ENCODE measurements around the gene SLC25A34.
"Not testable (repeated sequence)": the region's sequence is repeated elsewhere in the genome, so short reads cannot be mapped to it uniquely, and the experiment has no call there.

The SLC25A34 gene

GRCh38 chr1:15736038-15736891 lies at the start of gene SLC25A34:
Gene SLC25A34 (plus strand): TSS chr1:15736258. CDS start chr1:15736486, 228 bp downstream.
- in situ Hi-C loops (cut with MboI; ENCODE audit: low sequenced_read_pairs): no loop called here

- in situ Hi-C loops (cut with MboI; ENCODE audit: low sequenced_read_pairs): no loop called here
Measured at GRCh38 chr1:15687446-15687845, 48.6 kb upstream of the SLC25A34 start.

- in situ Hi-C loops (cut with MboI; ENCODE audit: low sequenced_read_pairs): no loop called here
Measured at GRCh38 chr1:15690317-15690716, 45.7 kb upstream of the SLC25A34 start.

- in situ Hi-C loops (cut with MboI; ENCODE audit: low sequenced_read_pairs): no loop called here
Measured at GRCh38 chr1:15691434-15692032, 44.5 kb upstream of the SLC25A34 start.

GRCh38 chr1:15692121-15692682 lies 43.9 kb upstream of the SLC25A34 start:
- in situ Hi-C loops (cut with MboI; ENCODE audit: low sequenced_read_pairs): no loop called here

GRCh38 chr1:15693371-15693770 lies 42.7 kb upstream of the SLC25A34 start:
- in situ Hi-C loops (cut with MboI; ENCODE audit: low sequenced_read_pairs): no loop called here

GRCh38 chr1:15696956-15697521 lies 39.0 kb upstream of the SLC25A34 start:
- in situ Hi-C loops (cut with MboI; ENCODE audit: low sequenced_read_pairs): no loop called here

- in situ Hi-C loops (cut with MboI; ENCODE audit: low sequenced_read_pairs): no loop called here
Measured at GRCh38 chr1:15698201-15698600, 37.9 kb upstream of the SLC25A34 start.

GRCh38 chr1:15699321-15699720 lies 36.7 kb upstream of the SLC25A34 start:
- in situ Hi-C loops (cut with MboI; ENCODE audit: low sequenced_read_pairs): not testable (repeated sequence)

GRCh38 chr1:15700508-15700907 lies 35.5 kb upstream of the SLC25A34 start:
- in situ Hi-C loops (cut with MboI; ENCODE audit: low sequenced_read_pairs): no loop called here

- in situ Hi-C loops (cut with MboI; ENCODE audit: low sequenced_read_pairs): no loop called here
Measured at GRCh38 chr1:15701784-15702183, 34.3 kb upstream of the SLC25A34 start.

GRCh38 chr1:15702722-15703550 lies 33.1 kb upstream of the SLC25A34 start:
- in situ Hi-C loops (cut with MboI; ENCODE audit: low sequenced_read_pairs): no loop called here

- in situ Hi-C loops (cut with MboI; ENCODE audit: low sequenced_read_pairs): no loop called here
Measured at GRCh38 chr1:15703562-15703961, 32.5 kb upstream of the SLC25A34 start.

- in situ Hi-C loops (cut with MboI; ENCODE audit: low sequenced_read_pairs): no loop called here
Measured at GRCh38 chr1:15704526-15705183, 31.4 kb upstream of the SLC25A34 start.

- in situ Hi-C loops (cut with MboI; ENCODE audit: low sequenced_read_pairs): no loop called here
Measured at GRCh38 chr1:15705184-15705566, 30.9 kb upstream of the SLC25A34 start.

- in situ Hi-C loops (cut with MboI; ENCODE audit: low sequenced_read_pairs): no loop called here
Measured at GRCh38 chr1:15706751-15707150, 29.3 kb upstream of the SLC25A34 start.

GRCh38 chr1:15707239-15707925 lies 28.7 kb upstream of the SLC25A34 start:
- in situ Hi-C loops (cut with MboI; ENCODE audit: low sequenced_read_pairs): no loop called here

GRCh38 chr1:15708486-15709137 lies 27.4 kb upstream of the SLC25A34 start:
- in situ Hi-C loops (cut with MboI; ENCODE audit: low sequenced_read_pairs): no loop called here

GRCh38 chr1:15709226-15709625 lies 26.8 kb upstream of the SLC25A34 start:
- in situ Hi-C loops (cut with MboI; ENCODE audit: low sequenced_read_pairs): no loop called here
